HG02970 (cell line): ENCODE results near the gene WWOX.

Source experiments
- ATAC-seq: cut with Tn5 transposase; IDR thresholded peaks from one replicate; pipeline ENCODE4 v1.9.1; 2021; ENCODE audit warnings: mild to moderate bottlenecking, moderate library complexity, moderate number of reproducible peaks; ENCODE audit not compliant: unreplicated experiment, low FRiP score

Gene WWOX

GRCh38 chr16:78538919-78539318, 439.5 kb downstream of the WWOX start:
- ATAC-seq: no peak

- ATAC-seq: no peak
These were observed 443.0 kb downstream of the WWOX start for GRCh38 chr16:78542419-78542818.

- ATAC-seq: no peak
These were observed 443.6 kb downstream of the WWOX start for GRCh38 chr16:78543023-78543422.

GRCh38 chr16:78549366-78549765, 449.9 kb downstream of the WWOX start:
- no peak for ATAC-seq

GRCh38 chr16:78551487-78552085, 452.1 kb downstream of the WWOX start:
- ATAC-seq: no peak

GRCh38 chr16:78552106-78552675, 452.7 kb downstream of the WWOX start:
- no peak for ATAC-seq

GRCh38 chr16:78552716-78553115, 453.3 kb downstream of the WWOX start:
- no peak for ATAC-seq

GRCh38 chr16:78553268-78554039, 454.0 kb downstream of the WWOX start:
- ATAC-seq: no peak

GRCh38 chr16:78556421-78556820, 457.0 kb downstream of the WWOX start:
- ATAC-seq: no peak

GRCh38 chr16:78560997-78561396, 461.5 kb downstream of the WWOX start:
- ATAC-seq: no peak

GRCh38 chr16:78562111-78562510, 462.7 kb downstream of the WWOX start:
- ATAC-seq: no peak

- no peak for ATAC-seq
These were observed 463.2 kb downstream of the WWOX start for GRCh38 chr16:78562650-78563049.

GRCh38 chr16:78563905-78564304, 464.5 kb downstream of the WWOX start:
- no peak for ATAC-seq

GRCh38 chr16:78566397-78567073, 467.1 kb downstream of the WWOX start:
- ATAC-seq: no peak

GRCh38 chr16:78570399-78571141, 471.1 kb downstream of the WWOX start:
- ATAC-seq: no peak

- no peak for ATAC-seq
These were observed 472.0 kb downstream of the WWOX start for GRCh38 chr16:78571434-78571833.

GRCh38 chr16:78571898-78572358, 472.5 kb downstream of the WWOX start:
- ATAC-seq: no peak

- no peak for ATAC-seq
These were observed 475.1 kb downstream of the WWOX start for GRCh38 chr16:78574571-78574970.

GRCh38 chr16:78576941-78577340, 477.5 kb downstream of the WWOX start:
- ATAC-seq: no peak

- no peak for ATAC-seq
These were observed 478.2 kb downstream of the WWOX start for GRCh38 chr16:78577630-78578029.
